HG03108 (cell line): ENCODE results near the gene PVRIG.
"Not testable (repeated sequence)": the region's sequence is repeated elsewhere in the genome, so short reads cannot be mapped to it uniquely, and the experiment has no call there.

ENCODE experiments used
- ATAC-seq: cut with Tn5 transposase; IDR thresholded peaks from one replicate; pipeline ENCODE4 v1.9.1; 2021; ENCODE audit warnings: moderate library complexity; ENCODE audit not compliant: unreplicated experiment

Gene PVRIG

GRCh38 chr7:100219801-100220585 is at the start of gene PVRIG:
Gene PVRIG (plus strand): TSS chr7:100219949. CDS start chr7:100219971, 22 bp downstream.
- ATAC-seq, result not testable (repeated sequence)

- no peak for ATAC-seq
Measured at GRCh38 chr7:100170101-100170897, 49.5 kb upstream of the PVRIG start.

GRCh38 chr7:100171087-100171681 is 48.6 kb upstream of the PVRIG start:
- no peak for ATAC-seq

DNA sequence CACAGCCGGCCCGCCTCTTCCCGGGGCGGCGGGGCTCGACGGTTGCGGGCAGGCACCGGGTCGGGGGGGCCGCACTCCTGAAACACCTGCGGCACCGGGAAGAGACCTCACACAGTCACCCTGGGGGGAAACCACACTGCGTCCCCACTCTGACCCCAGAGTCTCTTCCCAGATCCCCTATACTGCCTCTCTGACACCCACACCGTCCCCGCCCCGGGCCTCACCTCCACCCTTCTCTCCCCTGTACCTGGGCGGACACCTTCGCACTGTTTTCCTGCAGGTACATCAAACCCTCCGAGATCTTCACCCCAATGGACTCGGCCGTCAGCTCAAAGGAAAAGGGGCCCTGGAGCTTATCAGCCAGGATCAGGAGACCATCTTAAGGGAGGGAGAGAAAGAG is 47.9 kb upstream of the PVRIG start:
- ATAC-seq, result no peak

DNA sequence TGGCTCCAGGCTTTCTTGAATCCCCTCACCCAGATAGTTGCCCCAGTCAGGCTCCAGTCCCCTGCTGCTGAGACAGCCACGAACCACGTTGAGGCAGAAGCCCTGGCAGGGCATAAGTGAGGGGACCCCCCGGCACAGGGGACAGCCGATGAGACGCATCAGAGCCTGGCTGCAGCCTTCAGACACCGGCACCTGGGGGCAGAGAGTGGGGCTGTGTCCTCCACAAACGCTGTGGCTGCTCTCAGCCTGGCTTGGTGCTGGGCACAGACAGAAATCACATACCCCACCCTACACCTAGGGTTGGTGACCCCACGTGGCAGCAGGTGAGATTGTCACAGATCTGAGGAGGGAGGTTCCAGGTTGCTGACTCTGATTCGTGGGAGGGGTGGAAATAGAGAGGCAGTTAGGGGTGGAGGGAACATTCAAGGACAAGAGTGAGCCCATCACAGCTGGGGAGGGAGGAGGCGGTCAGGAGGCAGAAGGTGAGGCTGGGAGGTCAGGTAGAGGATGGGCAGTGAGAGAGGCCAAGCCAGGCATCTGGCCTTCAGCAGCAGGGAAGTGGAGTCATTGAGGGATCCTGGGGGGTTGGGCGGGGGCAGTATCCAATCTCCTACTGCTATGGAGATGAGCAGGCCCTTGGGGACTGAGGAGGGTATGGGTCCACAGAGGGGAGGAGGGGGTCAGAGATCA is 45.8 kb upstream of the PVRIG start:
- ATAC-seq, result no peak

- ATAC-seq, result no peak
Measured at GRCh38 chr7:100174582-100174981, 45.2 kb upstream of the PVRIG start.

- ATAC-seq, result no peak
Measured at GRCh38 chr7:100175296-100175935, 44.3 kb upstream of the PVRIG start.

DNA sequence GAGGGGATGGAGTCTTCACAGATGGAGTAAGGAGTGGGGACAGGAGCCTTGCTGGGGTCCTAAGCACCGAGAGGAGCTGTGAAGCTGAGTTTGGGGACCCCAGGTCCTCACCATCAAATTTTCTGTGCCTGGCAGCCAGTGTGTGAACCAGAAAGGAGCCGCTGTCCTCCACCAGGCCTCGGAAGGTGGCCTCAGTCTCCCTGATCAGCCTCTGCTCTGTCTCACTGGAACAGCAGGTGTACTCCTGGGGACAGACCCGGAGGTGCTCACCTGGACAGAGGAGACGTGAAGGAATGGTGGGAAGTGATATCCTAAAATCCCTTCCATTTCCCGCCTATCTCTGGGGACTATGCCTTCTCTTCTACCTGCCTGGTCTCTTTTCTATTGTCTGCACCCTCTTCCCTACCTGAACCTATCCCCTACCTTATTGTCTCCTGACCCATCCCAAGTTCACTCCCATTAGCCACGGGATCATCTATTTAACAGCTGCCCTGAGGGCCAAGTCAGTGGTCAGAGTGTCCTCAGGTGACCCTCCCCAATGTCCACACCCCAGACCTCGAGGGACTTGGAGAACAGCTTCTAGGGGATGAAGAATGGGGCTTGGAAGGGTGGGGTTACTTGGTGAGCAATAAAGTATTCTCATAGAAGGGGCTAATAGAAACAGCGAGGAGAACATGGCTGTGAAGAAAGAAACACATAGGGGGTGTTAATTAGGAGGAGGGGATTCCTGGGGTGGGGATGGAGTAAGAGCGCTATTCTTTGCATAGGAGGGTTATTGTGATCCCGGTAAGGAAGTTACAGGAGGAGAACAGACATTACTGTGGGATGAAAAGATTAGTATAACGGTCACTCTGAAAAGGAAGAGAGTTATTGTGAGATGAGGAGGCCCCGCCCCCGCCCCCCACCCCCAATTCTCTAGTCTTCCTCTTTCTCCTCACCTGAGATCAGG is 43.4 kb upstream of the PVRIG start:
- ATAC-seq, result no peak

- ATAC-seq, result peak; percentile 91
Measured at GRCh38 chr7:100177045-100178001, 42.4 kb upstream of the PVRIG start, which contains the start of the genes GPC2 and STAG3. Gene GPC2 (minus strand): TSS chr7:100177381. CDS start chr7:100177199, 182 bp downstream. Gene STAG3 (plus strand): TSS chr7:100177918. CDS start chr7:100180557, 2,639 bp downstream.

DNA sequence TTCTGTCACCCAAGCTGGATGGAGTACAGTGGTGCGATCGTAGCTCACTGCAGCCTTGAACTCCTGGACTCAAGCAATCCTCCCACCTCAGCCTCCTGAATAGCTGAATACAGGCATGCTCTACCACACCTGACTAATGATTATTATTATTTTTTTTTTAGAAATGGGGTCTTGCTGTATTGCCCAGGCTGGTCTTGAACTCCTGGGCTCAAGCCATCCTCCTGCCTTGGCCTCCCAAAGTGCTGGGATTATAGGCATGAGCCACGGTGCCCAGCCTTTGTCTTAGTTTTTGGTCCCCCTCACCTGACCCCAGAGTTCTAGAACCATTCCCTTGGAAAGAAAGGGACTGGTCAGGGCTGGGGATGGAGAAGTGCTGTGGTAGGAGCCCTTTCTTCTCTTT is 39.7 kb upstream of the PVRIG start:
- not testable (repeated sequence) for ATAC-seq

GRCh38 chr7:100182616-100183015 is 37.1 kb upstream of the PVRIG start:
- not testable (repeated sequence) for ATAC-seq

- not testable (repeated sequence) for ATAC-seq
Measured at GRCh38 chr7:100183090-100183489, 36.7 kb upstream of the PVRIG start.

GRCh38 chr7:100185726-100186125 is 34.0 kb upstream of the PVRIG start:
- no peak for ATAC-seq

DNA sequence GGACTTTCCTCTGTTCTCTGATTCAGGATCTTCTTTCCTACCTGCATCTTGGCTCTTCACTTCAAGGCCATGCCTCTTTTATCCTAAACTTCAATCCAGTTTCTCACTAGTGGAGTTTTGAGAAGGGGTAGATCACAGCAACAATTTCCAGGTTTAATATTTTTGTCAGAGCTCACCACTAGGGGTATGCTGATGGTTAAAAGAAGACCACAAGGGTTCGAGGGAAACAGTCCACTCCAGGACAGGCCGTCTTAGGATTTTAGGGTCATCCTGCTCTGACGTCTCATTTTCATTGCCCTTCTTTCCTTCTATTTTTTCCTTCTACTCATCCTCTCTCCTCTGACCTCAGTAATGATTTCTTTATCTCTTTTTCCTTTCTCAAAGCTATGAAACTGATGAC is 30.7 kb upstream of the PVRIG start:
- no peak for ATAC-seq

- no peak for ATAC-seq
Measured at GRCh38 chr7:100190048-100190711, 29.6 kb upstream of the PVRIG start.

- ATAC-seq, result no peak
Measured at GRCh38 chr7:100191775-100192174, 28.0 kb upstream of the PVRIG start.

GRCh38 chr7:100192281-100192862 is 27.4 kb upstream of the PVRIG start:
- not testable (repeated sequence) for ATAC-seq
